VCaP (cell line): ENCODE data around the gene IFNAR1.

ENCODE experiments used
- H3K27ac ChIP-seq: fragments of 450-650 bp; 2 replicates; pipeline ENCODE4 v1.5.1; 2017
- CTCF ChIP-seq: fragments of 450-650 bp; conservative IDR thresholded peaks from 2 replicates; pipeline ENCODE4 v1.5.1; 2017; ENCODE audit warnings: mild to moderate bottlenecking, moderate library complexity

Gene IFNAR1

GRCh38 chr21:33348706-33349105, 23.9 kb downstream of the IFNAR1 start:
- no peak for TF ChIP-seq CTCF
- H3K27ac ChIP-seq, result 0 out of 2 replicates have a peak overlapping the region, but pooled peaks have one; percentile 2

GRCh38 chr21:33350676-33351075, 25.9 kb downstream of the IFNAR1 start:
- H3K27ac ChIP-seq, result no peak overlapping the region
- no peak for TF ChIP-seq CTCF

- no peak for TF ChIP-seq CTCF
- no peak overlapping the region for H3K27ac ChIP-seq
Observed at GRCh38 chr21:33355355-33355754, 30.6 kb downstream of the IFNAR1 start.

GRCh38 chr21:33355996-33356395, 31.2 kb downstream of the IFNAR1 start:
- H3K27ac ChIP-seq, result no peak overlapping the region
- TF ChIP-seq CTCF, result no peak

- no peak overlapping the region for H3K27ac ChIP-seq
- no peak for TF ChIP-seq CTCF
Observed at GRCh38 chr21:33357177-33357576, 32.4 kb downstream of the IFNAR1 start.

GRCh38 chr21:33359446-33359845, 34.7 kb downstream of the IFNAR1 start:
- TF ChIP-seq CTCF, result no peak
- no peak overlapping the region; the same call in 1 of the 2 replicates for H3K27ac ChIP-seq

- TF ChIP-seq CTCF, result no peak
- H3K27ac ChIP-seq, result peak overlapping the region; percentile 78
Observed at GRCh38 chr21:33360281-33360680, 35.5 kb downstream of the IFNAR1 start.
